Prostate gland (tissue), 2 donors: ENCODE results near the gene ADGRL1. TPM values are rescaled to one million over a fixed set of nuclear protein-coding genes. Genes with fewer than 3 reads are reported as not detected.

Experiments
- DNase-seq: peaks from one replicate; pipeline ENCODE4 v3.0.0-alpha.2; 2019; ENCODE audit warnings: low spot score
- H3K27ac ChIP-seq, 2 donors: fragments of 200-600 bp; sonication (generic); 2 replicates each; pipeline ENCODE4 v1.5.1; 2017 to 2019
- H3K27me3 ChIP-seq: fragments of 200-600 bp; sonication (generic); replicated peaks from 2 replicates; pipeline ENCODE4 v1.5.1; 2019; ENCODE audit not compliant: insufficient read depth
- H3K36me3 ChIP-seq, 2 donors: fragments of 200-600 bp; sonication (generic); 1 replicate in 1 of 2; 2 replicates in 1 of 2; pipeline versions ENCODE4 v1.5.1 to v1.8.1; 2017 to 2019
- H3K4me1 ChIP-seq: fragments of 200-600 bp; sonication (generic); replicated peaks from 2 replicates; pipeline ENCODE4 v1.5.1; 2019
- H3K4me3 ChIP-seq, 2 donors: fragments of 200-600 bp; sonication (generic); 2 replicates each; pipeline ENCODE4 v1.5.1; 2017 to 2019
- H3K9me3 ChIP-seq: fragments of 200-600 bp; sonication (generic); 2 replicates; pipeline ENCODE4 v1.5.1; 2017
- POLR2A ChIP-seq: fragments of 450-650 bp; IDR thresholded peaks from one replicate; pipeline ENCODE4 v1.6.1; 2016; ENCODE audit warnings: antibody characterized with exemption, mild to moderate bottlenecking
- POLR2AphosphoS5 ChIP-seq: sonication (generic); formaldehyde crosslinking; IDR thresholded peaks from one replicate; pipeline ENCODE4 v1.6.1; 2017; ENCODE audit warnings: antibody characterized with exemption
- WGBS: methylation state at CpG from one replicate; pipeline ENCODE4 v1.1.5; 2018; 5-methylcytosine and 5-hydroxymethylcytosine counted together
- intact Hi-C: fragments of 100-400 bp; cut with DNase I; formaldehyde crosslinking; loops from one replicate; pipeline ENCODE4 v1.14.2; 2022
- total RNA-seq, 2 donors: library from RNA; depleted of rRNA; stranded (reverse); fragments of >200 nt; gene quantifications; one replicate each; pipeline ENCODE4 v1.1.0, GENCODE V29; 2016
- TF ChIP-seq, protein P1 (sequence below), 4 experiments: fragments of 200-600 bp in 2 of 4; fragments of 450-650 bp in 2 of 4; sonication (generic) in 2 of 4; IDR thresholded peaks; 1 replicate in 3 of 4; 2 replicates in 1 of 4; pipeline ENCODE4 v1.5.1; 2016 to 2019; ENCODE audit warnings: antibody characterized with exemption in 4 of 4, mild to moderate bottlenecking in 2 of 4, moderate library complexity in 2 of 4

Gene ADGRL1
- total RNA-seq, 2 donors from 2014 or later, result 13.0 to 44.1 TPM

- Histone ChIP-seq H3K9me3 (no peaks in the 10 kb centered on the region), H3K36me3 (peaks cover 0 to 3% of the 10 kb centered on the region in 2 donors), H3K27ac (no peak overlapping the region), H3K27me3 (no peaks in the 10 kb centered on the region), H3K4me3 (no peak overlapping the region), H3K4me1 (no peaks in the 10 kb centered on the region)
- DNase-seq, result no peak
- 87% methylated on average over 15 of the region's 16 CpGs for WGBS
- intact Hi-C loops, result no loop called here
- TF ChIP-seq, protein P1, sequence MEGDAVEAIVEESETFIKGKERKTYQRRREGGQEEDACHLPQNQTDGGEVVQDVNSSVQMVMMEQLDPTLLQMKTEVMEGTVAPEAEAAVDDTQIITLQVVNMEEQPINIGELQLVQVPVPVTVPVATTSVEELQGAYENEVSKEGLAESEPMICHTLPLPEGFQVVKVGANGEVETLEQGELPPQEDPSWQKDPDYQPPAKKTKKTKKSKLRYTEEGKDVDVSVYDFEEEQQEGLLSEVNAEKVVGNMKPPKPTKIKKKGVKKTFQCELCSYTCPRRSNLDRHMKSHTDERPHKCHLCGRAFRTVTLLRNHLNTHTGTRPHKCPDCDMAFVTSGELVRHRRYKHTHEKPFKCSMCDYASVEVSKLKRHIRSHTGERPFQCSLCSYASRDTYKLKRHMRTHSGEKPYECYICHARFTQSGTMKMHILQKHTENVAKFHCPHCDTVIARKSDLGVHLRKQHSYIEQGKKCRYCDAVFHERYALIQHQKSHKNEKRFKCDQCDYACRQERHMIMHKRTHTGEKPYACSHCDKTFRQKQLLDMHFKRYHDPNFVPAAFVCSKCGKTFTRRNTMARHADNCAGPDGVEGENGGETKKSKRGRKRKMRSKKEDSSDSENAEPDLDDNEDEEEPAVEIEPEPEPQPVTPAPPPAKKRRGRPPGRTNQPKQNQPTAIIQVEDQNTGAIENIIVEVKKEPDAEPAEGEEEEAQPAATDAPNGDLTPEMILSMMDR (IDR thresholded peaks at IDR 0.05), result no peak
- TF ChIP-seq POLR2AphosphoS5, result no peak
- TF ChIP-seq POLR2A, result no peak
These were observed 47.5 kb downstream of the ADGRL1 start for GRCh38 chr19:14158276-14159023.

- peaks cover 0 to 6% of the 10 kb centered on the region in 2 donors for H3K36me3 ChIP-seq
- H3K4me1 ChIP-seq, result no peaks in the 10 kb centered on the region
- H3K9me3 ChIP-seq, result no peaks in the 10 kb centered on the region
- DNase-seq, result no peak
- H3K27ac ChIP-seq, result no peak overlapping the region
- intact Hi-C loops, result no loop called here
- TF ChIP-seq POLR2AphosphoS5 (no peak), POLR2A (no peak)
- TF ChIP-seq, protein P1 (IDR thresholded peaks at IDR 0.05), result no peak
- no peaks in the 10 kb centered on the region for H3K27me3 ChIP-seq
- H3K4me3 ChIP-seq, result no peak overlapping the region
- 93% methylated on average over 25 of the region's 26 CpGs for WGBS
These were observed 48.8 kb downstream of the ADGRL1 start for GRCh38 chr19:14156971-14157717.

DNA sequence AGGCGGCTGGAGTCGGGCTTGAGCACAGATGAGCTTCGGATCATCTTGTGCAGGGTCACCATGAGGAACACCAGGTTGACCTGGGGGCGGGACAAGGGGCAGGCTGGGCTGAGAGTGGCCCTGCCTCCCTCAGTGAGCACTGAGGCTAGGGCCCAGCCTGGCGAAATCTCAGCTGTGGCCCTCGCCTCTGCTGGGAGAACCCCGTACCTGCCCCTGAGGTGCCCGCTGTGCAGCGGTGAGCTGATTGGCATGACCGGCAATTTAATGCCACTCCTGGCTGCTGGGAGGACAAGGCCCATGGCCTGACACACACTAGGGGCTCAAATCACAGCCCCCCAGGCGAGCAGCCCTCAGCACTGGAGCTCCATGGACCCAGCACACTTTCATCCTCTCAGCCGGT is 49.8 kb downstream of the ADGRL1 start:
- no peaks in the 10 kb centered on the region for H3K27me3 ChIP-seq
- H3K36me3 ChIP-seq, result peaks cover 0 to 7% of the 10 kb centered on the region in 2 donors
- intact Hi-C loops, result no loop called here
- no peaks in the 10 kb centered on the region for H3K9me3 ChIP-seq
- no peaks in the 10 kb centered on the region for H3K4me1 ChIP-seq
- TF ChIP-seq POLR2A (no peak), POLR2AphosphoS5 (no peak)
- TF ChIP-seq, protein P1 (IDR thresholded peaks at IDR 0.05), result no peak
- no peak overlapping the region for H3K4me3 ChIP-seq
- WGBS, result 91% methylated on average over 11 of the region's 12 CpGs
- H3K27ac ChIP-seq, result no peak overlapping the region
- DNase-seq, result no peak

DNA sequence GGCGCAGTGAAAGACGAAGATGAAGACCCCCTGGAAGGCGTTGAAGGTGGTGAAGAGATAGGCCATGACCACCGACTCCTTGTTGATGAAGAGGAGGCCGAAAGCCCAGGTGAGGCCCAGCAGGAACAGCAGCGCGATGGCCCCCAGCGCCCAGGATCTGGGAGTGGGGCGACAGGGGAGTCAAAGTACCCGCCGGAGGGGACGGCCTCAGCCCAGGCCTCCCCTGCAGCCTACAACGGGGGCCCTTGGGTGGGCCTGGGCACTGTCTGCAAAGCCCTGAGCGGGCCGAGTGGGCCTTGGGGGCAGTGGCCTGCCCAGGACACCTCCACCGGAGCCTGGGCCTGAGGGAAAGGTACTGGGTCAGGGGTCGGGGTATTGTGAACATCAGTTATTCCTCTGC is 50.6 kb downstream of the ADGRL1 start:
- Histone ChIP-seq H3K9me3 (no peaks in the 10 kb centered on the region), H3K4me1 (no peaks in the 10 kb centered on the region), H3K4me3 (no peak overlapping the region), H3K27me3 (no peaks in the 10 kb centered on the region), H3K36me3 (peaks cover 0 to 7% of the 10 kb centered on the region in 2 donors), H3K27ac (no peak overlapping the region)
- DNase-seq, result no peak
- TF ChIP-seq POLR2AphosphoS5 (no peak), POLR2A (no peak)
- TF ChIP-seq, protein P1 (IDR thresholded peaks at IDR 0.05), result no peak
- WGBS, result 96% methylated on average over 15 of the region's 17 CpGs
- intact Hi-C loops, result no loop called here
